ENCODE data around the gene ELANE.

Gene ELANE

DNA sequence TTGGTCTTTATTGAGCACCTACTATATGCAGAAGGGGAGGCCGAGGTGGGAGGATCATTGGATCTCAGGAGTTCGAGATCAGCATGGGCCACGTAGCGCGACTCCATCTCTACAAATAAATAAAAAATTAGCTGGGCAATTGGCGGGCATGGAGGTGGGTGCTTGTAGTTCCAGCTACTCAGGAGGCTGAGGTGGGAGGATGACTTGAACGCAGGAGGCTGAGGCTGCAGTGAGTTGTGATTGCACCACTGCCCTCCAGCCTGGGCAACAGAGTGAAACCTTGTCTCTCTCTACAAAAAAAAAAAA, 11.2 kb downstream of the ELANE start:
- H3K27me3 ChIP-seq (ENCODE audit: insufficient read depth, poor library complexity, severe bottlenecking) = peaks cover 6% of the 10 kb centered on the region
- no peak overlapping the region for H3K27ac ChIP-seq (ENCODE audit: poor library complexity, severe bottlenecking)
- no peak for ATAC-seq (ENCODE audit: low read depth)
- H3K9me3 ChIP-seq (ENCODE audit: severe bottlenecking) = no peaks in the 10 kb centered on the region
- H3K36me3 ChIP-seq (ENCODE audit: low read depth) = peaks cover under 1% of the 10 kb centered on the region
- no peak overlapping the region for H3K4me3 ChIP-seq (ENCODE audit: severe bottlenecking)
- peaks cover 3% of the 10 kb centered on the region for H3K4me1 ChIP-seq (ENCODE audit: insufficient read depth, poor library complexity, severe bottlenecking)
- TF ChIP-seq, protein P1, sequence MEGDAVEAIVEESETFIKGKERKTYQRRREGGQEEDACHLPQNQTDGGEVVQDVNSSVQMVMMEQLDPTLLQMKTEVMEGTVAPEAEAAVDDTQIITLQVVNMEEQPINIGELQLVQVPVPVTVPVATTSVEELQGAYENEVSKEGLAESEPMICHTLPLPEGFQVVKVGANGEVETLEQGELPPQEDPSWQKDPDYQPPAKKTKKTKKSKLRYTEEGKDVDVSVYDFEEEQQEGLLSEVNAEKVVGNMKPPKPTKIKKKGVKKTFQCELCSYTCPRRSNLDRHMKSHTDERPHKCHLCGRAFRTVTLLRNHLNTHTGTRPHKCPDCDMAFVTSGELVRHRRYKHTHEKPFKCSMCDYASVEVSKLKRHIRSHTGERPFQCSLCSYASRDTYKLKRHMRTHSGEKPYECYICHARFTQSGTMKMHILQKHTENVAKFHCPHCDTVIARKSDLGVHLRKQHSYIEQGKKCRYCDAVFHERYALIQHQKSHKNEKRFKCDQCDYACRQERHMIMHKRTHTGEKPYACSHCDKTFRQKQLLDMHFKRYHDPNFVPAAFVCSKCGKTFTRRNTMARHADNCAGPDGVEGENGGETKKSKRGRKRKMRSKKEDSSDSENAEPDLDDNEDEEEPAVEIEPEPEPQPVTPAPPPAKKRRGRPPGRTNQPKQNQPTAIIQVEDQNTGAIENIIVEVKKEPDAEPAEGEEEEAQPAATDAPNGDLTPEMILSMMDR (IDR thresholded peaks at IDR 0.05; ENCODE audit: poor library complexity, severe bottlenecking) = no peak
- no peak for DNase-seq (ENCODE audit: low spot score)

DNA sequence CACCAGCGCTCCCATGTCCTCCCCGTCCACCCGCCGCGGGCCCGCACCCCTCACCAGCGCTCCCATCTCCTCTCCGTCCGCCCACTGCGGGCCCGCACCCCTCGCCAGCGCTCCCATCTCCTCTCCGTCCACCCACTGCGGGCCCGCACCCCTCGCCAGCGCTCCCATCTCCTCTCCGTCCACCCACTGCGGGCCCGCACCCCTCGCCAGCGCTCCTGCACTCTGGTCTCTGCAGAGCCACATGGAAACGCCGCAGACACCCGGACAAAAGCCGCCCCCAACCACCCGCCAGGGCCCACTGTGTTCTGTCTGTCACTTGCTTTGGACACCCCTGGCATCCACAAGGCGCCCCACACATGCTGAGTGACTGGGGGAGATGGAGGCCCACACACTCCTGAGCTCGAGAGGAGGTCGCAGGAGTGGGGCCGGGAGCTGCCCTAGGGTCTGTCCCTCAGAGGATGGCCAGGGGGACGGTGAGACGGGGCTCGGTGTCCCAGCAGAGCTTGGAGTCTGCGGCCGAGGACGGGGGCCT, 14.7 kb downstream of the ELANE start:
- H3K27ac ChIP-seq (ENCODE audit: poor library complexity, severe bottlenecking) = no peak overlapping the region

DNA sequence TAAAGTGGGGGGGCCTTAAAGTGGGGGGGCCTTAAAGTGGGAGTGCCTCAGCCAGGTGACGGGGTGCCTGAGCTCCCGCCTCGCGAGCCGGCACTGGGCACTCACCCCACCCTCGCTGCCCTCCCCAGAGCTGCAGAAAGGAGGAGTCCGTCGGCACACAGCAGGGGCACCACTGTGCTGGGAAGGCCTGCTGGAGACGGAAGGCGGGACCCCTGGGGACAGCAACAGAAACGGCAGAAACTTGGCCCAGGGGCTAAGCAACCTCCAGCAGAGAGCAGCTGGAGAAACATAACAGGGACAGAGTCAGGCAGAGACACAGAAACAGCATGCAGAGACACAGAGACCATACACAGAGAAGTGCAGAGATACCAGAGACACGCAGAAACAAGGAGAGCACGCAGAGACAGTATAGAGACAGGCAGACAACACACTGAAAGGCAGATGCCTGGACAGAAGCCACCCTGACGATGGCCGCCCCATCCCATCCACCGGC, 15.2 kb downstream of the ELANE start:
- TF ChIP-seq, protein P1 (IDR thresholded peaks at IDR 0.05; ENCODE audit: poor library complexity, severe bottlenecking) = no peak
- ATAC-seq (ENCODE audit: low read depth) (no peak), DNase-seq (ENCODE audit: low spot score) (no peak)
- no peaks in the 10 kb centered on the region for H3K27me3 ChIP-seq (ENCODE audit: insufficient read depth, poor library complexity, severe bottlenecking)
- H3K36me3 ChIP-seq (ENCODE audit: low read depth) = peaks cover 16% of the 10 kb centered on the region
- H3K9me3 ChIP-seq (ENCODE audit: severe bottlenecking) = no peaks in the 10 kb centered on the region
- H3K4me3 ChIP-seq (ENCODE audit: severe bottlenecking) = no peak overlapping the region
- H3K4me1 ChIP-seq (ENCODE audit: insufficient read depth, poor library complexity, severe bottlenecking) = peaks cover 14% of the 10 kb centered on the region
- H3K27ac ChIP-seq (ENCODE audit: poor library complexity, severe bottlenecking) = no peak overlapping the region

More for the DNA sequence above, 14.7 kb downstream of the ELANE start:
- no peak for ATAC-seq (ENCODE audit: low read depth)
- DNase-seq (ENCODE audit: low spot score) = no peak
- peaks cover 9% of the 10 kb centered on the region for H3K4me1 ChIP-seq (ENCODE audit: insufficient read depth, poor library complexity, severe bottlenecking)
- no peaks in the 10 kb centered on the region for H3K9me3 ChIP-seq (ENCODE audit: severe bottlenecking)
- H3K27me3 ChIP-seq (ENCODE audit: insufficient read depth, poor library complexity, severe bottlenecking) = no peaks in the 10 kb centered on the region
- H3K4me3 ChIP-seq (ENCODE audit: severe bottlenecking) = no peak overlapping the region
- peaks cover 16% of the 10 kb centered on the region for H3K36me3 ChIP-seq (ENCODE audit: low read depth)
- TF ChIP-seq, protein P1 (IDR thresholded peaks at IDR 0.05; ENCODE audit: poor library complexity, severe bottlenecking) = no peak

DNA sequence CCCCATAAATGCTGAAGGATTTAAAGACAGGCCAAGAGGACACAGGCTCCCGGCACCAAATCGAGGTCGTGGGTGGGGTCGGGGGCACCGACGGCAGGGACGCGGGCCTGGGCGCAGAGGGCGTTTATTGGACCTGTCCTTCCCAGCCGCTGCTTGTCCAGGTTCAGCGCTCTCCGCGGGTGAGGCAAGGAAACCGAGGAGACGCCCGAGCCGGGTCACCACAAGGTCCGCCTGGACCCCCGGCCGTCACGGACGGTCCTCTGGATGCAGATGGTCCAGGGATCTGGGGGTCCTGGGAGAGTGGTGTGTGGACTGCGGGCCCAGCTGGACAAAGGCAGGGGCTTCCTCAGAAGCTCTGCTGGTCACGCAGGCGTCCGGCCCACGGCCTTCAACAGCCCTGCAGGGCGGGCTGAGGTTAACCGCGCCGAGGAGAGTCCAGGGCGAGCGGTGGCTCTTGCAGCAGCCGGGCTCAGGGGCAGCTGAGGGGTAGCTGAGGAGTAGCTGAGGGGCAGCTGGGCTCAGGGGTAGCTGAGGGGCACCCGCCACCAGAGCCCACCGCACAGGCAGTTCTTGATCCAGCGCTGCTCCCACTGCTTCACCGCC, 15.9 kb downstream of the ELANE start:
- Histone ChIP-seq H3K27ac (ENCODE audit: poor library complexity, severe bottlenecking) (no peak overlapping the region), H3K36me3 (ENCODE audit: low read depth) (peaks cover 16% of the 10 kb centered on the region), H3K9me3 (ENCODE audit: severe bottlenecking) (no peaks in the 10 kb centered on the region), H3K4me1 (ENCODE audit: insufficient read depth, poor library complexity, severe bottlenecking) (peaks cover 17% of the 10 kb centered on the region), H3K27me3 (ENCODE audit: insufficient read depth, poor library complexity, severe bottlenecking) (no peaks in the 10 kb centered on the region), H3K4me3 (ENCODE audit: severe bottlenecking) (no peak overlapping the region)
- no peak for DNase-seq (ENCODE audit: low spot score)
- TF ChIP-seq, protein P1 (IDR thresholded peaks at IDR 0.05; ENCODE audit: poor library complexity, severe bottlenecking) = no peak
- ATAC-seq (ENCODE audit: low read depth) = no peak
